HG03575 (cell line): Measurements from ENCODE around the gene JOSD1.

Source experiments
- ATAC-seq: cut with Tn5 transposase; IDR thresholded peaks from one replicate; pipeline ENCODE4 v1.9.1; 2021; ENCODE audit not compliant: unreplicated experiment, insufficient number of reproducible peaks, low FRiP score; ENCODE audit errors: extremely low read depth

JOSD1 gene

DNA sequence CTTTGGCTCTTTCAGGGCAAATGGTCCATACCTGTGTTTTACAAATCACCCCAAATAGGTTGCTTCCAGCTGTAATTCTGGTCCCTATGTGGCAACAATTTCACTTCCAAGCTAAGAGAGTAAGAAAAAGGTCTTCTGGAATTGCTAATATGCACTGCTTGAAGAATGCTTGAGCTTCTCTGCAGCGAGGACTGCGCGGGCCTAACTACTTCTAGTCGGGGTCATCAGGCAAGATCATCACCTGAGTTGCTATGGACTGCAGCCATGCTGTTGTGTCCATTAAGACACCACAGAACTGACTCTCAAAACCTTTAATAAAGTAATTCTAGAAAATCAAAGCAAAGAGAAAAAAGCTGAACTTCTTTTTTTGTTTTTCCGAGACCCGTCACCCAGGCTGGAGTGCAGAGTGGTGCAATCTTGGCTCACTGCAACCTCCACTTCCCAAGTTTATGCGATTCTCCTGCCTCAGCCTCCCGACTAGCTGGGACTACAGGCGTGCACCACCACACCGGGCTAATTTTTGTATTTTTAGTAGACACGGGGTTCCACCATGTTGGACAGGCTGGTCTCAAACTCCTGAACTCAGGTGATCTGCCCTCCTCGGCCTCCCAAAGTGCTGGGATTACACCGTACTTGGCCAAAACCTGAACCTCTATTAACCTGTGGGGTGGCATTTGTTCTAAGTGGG is 2.2 kb downstream of the JOSD1 start:
- ATAC-seq, result no peak

DNA sequence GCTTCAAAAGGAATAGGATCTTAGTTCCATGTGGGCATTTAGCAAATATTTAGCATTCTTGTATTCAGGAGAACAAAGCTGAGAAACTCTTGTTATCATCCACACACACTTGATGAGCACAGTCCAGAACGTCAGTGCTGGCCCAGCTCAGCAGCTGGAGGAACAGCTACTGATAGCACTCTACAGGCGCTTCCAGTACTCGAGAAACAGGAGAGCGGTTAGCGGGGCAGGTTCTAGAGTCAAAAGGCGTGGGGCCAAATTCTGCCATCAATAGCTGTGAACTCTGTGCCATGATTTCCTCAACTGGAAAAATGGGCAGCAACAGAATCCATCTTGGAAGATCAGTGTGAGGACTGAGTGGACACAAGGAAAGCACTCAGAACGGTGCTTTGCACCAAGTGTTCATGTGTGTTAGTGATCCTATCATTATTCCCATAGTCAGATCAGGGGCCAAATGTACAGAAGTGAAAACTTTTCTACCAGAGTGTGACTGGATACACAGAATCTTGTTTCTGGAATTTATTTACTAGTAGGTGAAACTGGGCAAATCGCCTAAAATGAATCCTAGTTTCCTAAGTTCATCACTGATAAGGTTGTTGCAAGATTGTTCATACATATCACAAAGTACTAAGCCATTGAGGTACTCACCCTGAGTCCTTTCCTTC is 3.2 kb downstream of the JOSD1 start:
- ATAC-seq, result no peak

DNA sequence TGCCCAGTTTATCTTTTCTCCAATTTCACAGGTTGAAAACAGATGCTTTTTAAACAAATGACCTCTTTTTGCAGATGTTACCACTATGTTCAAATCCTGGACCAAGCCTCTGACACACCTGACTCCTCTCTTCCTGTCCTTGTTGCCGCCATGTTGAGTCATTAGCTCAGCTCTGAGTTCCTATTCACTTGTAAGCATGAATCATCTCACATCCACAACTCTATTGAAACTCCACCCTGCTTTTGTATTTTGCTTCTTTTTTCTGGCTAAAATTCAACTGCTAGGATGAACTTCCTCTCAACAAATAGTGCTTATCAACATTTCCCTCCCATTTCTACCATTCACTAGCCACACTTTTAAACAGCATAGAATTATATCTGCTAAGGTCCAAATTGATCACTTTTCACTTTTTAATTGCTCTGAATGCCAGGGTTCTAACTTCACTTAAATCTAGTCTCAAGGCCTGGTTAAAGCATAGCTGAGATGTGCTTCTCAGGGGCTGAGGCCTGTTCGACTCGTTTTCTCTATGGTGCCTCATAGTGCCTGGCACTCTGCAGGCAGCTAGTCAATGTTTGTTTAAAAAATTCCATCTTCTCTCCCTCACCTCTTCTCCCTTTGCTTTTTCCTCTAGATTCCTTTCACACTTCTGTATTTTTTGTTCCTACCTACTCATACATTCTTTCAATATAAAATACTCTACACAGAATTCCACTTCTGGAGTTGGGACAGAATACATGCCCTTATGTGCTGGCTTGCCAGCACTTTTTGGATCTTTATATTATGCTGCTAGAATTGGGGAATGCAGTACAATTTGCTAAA is 3.9 kb downstream of the JOSD1 start:
- ATAC-seq, result no peak

DNA sequence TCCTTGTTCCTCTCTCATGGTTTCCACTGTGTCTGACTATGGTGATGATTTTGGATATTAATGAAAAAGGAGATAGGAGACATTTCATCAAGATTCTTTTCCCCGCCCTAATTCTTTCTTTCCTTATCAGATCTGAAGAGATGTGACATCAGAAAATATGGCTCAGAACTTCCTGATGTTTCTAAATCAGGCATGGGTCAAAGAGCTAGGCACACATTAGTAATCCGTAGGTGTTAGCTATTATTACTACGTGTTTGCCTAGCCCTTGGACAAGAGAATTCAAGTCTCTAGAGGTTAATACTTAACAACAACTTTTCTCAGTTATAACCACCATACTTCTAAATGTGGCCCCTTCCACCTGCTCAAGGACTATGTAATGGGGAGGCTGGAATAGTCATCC is 5.8 kb downstream of the JOSD1 start:
- ATAC-seq, result no peak

DNA sequence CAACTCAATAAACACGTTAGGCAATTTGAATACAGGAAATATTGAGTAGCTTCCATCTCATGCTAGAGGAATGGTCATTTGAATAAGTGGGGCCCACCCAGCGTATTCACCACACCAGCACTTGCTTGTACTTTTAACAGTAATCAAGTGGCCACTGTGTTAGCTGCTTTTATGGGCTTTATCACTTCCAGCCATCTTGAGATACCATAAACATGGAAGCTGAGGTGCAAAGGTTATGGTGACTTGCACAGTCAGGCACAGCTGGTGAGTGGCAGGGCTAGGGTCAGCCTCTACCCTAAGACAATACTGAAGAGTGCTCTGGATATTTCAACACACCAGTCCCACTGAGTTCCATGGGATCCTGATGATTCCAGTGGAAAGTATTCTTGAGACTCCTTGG is 6.7 kb downstream of the JOSD1 start:
- no peak for ATAC-seq

DNA sequence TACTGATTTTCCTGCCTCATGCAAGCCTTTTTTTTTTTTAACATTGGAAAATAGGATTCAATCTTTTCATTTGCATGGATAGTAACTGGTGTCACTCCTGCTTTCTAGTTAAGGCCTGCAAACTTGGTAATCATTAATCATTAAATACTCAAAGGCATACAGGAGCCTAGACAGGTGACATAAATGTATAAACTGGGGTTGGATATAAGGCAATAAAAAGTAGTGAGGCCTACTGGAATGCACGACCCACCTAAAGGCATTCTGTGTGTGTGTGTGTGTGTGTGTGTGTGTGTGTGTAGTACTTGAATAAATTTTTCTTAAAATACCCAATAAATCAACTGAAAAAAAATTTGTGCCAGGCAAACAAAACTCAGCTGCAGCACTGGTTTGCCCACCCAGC is 11.1 kb downstream of the JOSD1 start:
- no peak for ATAC-seq

DNA sequence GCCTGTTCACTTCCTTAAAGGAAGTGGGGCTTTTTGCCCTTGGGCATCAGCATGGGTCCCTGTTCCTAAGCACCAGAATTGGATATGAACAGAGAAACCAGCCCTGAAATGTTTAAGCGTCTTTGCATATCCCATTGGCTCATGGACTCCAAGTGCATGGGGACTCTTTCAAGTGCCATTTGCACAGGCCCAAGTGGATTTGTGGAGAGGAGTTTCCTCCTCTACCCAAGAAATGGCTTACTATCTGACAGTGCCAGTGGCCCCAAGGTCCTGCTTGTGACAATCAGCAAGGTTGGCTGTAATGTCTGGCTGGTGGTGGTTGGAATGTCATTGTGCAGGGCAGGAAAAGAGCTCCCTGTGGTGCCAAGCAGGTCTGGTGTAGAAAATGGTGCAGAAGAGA is 15.0 kb downstream of the JOSD1 start:
- no peak for ATAC-seq

DNA sequence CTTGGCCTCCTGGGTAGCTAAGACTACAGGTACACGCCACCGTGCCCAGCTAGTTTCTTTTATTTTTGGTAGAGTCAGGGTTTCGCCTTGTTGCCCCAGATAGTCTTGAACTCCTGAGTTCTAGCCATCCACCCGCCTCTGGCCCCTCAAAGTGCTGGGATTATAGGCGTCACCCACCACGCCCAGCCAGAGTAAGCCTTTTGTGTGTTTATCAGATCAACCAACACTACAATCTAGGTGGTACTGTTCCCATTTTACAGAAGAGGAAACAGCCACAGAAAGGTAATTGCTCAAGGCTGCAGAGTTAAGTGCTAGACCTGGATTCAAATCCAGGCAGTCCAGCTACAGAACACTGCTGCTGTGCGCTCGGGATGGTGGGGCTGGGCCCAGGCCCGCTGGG is 15.8 kb downstream of the JOSD1 start:
- ATAC-seq, result no peak

DNA sequence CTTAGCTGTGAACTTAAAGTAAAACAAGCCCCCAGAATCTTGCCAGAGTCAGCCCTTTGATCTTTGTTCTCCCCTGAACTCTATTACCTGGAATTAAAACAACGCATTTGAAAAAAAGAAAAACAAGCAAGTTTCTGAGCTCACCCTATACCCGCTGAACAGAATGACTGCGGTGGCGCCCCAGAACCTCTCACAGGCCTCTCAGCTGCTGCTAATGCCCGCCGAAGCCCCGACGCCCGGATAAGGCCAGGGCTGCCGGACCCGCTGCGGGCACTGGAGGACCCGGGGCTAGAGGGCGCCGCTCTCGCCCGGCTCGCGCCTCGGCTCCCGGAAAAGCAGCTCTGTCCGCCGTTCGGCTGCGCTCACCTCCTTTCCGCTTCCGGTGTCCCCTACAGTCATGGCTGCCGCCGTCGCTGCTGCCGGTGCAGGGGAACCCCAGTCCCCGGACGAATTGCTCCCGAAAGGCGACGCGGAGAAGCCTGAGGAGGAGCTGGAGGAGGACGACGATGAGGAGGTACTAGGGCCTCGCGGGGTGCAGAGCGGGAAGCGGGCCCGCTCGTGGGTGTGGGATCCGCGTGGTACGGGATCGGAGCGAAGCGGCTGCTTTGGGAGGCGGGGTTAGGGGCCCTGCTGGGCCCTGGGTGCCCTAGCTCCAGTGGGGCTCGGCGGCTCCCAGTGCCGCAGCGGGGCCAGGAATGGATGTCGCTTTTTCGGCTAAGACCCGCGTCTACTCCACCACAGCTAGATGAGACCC is 19.0 kb downstream of the JOSD1 start, which contains the start of gene TOMM22:
TOMM22 (plus strand) TSS at position 376 of the 754 bp plus-strand sequence; CDS start at position 398, 22 bp downstream.
- no peak for ATAC-seq

DNA sequence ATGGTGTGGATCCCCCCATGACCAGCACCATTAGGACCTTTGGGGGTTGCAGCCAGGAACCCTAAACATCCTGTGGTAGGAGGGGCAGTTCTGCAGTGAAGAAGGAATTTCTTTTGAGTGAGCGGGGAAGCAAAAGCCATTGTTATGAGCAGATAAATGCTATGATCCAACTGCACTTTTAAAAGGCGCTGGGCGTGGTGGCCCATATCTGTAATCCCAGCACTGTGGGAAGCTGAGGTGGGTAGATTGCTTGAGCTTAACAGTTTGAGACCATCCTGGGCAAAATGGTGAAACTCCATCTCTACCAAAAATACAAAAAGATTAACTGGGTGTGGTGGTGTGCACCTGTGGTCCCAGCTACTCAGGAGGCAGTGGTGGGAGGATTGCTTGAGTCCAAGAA is 24.9 kb downstream of the JOSD1 start:
- no peak for ATAC-seq

DNA sequence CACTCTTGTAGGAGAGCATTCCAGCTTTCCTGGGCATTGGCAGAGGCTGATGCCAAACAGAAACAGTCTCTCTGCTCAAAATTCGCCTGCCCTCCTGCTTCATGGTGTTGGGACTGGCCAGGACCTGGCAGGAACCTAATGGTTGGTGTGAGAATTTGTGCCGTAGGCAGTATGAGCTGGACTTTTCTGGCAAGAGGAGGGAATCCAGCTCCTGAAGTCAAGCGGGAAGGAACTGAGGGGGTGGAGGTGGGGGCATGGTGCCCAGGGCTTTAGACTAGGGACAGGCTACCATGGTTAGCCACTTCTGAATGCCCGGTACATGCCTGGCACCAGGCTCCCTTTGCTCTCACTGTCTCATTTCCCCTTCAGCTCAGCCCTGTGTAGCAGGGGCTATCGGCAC is 25.9 kb downstream of the JOSD1 start:
- no peak for ATAC-seq

DNA sequence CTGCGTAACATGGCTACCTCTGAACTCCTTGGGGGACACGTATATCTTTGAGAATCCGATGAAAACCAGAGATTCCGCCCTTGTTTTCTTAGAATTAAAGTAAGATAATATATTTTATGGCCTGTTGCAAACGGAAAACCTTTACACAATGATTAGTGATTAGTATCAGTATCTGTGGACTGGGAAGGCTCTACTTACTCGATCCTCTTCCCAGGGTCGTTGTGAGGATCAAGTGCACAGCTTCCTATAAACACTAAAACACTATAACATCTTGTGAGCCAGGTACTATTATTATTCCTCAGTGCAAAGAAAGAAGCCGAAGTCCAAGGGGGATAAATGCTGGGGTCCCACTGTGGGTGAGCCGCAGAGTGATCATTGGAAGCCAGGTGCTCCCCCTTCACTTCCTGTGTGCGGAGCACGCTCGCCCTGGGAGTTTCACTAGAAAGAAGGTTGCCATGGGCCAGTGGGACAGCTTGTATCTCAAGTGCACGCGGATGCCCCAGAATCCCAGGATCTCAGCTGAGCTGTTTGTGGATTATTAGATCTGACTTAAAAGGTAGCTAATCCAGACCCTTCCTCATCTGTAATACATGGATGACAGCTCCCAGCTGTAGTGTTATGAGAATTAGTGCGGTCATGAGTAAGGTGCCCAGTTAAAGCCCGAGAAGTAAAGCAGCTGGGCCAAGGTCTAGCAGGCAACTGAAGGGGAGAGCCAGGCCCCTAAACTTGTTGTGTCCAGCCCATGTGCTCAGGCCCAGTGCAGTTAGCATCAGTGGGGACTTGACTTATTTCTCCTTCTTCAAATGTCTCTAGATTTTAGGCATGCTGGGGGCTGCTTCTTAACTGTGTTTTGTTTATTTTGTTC is 43.5 kb downstream of the JOSD1 start:
- ATAC-seq, result no peak

DNA sequence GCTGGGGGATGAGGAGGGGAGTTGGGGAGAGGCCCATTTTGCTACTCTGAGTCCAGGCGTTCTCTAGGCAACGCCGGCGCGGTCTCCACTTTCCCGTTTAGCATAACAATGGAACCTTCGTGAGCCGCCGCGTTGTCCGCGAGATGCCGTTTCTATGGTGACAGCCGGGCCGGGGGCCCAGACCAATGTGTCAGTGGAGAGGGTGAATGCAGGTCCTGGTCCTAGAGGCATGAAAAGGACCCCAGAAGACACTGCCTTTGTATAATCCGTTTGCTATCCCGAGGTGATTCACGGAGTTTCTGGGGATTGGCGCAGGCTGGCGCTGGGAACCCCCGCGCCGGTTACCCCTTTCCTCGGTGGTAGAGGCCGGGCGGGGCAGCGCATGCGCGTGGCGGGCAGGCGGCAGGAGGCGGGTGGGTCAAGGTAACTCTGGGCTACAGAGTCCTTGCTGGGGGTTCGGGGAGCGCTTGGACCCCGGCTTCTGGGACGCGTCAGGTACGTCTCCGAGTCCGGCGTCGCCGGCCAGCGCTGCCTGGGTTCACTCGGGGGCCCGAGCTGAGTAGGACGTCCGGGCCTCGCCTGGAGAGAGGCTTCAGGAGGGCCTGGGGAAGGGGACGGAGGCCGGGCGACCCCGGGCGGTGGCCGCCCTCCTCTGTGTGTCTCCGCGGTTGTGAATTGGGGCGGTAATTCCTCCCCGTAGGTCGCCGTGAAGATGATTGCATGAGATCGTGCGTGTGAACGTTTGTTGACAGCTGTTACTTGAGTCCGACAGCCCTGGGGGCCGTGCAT is 44.3 kb downstream of the JOSD1 start, which contains the start of the genes CBY1 and FAM227A:
CBY1 (plus strand) TSS at position 383 of the 789 bp plus-strand sequence. CDS start 11,417 bp downstream, outside the sequence.
FAM227A (minus strand) TSS at position 137 of the 789 bp plus-strand sequence. CDS start 6,224 bp downstream, outside the sequence.
- ATAC-seq, result no peak

DNA sequence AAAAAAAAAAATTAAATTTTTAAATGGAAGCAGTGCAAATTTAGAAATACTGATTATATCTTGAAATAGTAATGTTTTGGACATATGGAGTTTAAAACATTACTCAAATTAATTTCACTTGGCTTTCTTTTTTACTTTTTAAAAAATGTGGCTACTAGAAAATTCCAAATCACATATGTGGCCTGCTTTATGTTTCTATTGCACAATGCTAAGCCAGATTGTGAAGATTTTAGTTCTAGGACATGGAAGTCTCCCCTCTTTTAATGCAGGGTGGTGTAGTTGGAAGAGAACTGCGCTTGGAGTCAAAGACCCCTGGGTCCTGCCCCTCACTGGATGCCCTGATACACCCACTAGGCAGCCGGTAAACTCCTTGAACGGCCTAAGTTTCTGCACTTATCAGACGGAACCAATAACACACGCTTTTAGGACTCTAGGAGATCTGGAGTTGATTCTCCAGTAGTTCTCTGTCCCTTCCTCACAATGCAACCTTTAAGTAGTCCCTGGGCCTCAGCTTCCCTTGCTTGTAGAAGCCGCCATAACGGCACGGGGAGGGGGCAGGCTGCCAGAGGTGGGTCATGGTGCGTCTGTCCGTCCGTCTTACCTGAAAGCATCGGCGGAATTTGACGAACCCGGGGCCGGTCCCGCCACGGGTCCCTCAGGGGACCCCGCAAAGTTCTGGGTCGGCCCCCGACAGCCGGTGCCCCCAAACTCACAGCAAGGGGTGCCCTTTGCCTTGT is 45.1 kb downstream of the JOSD1 start:
- ATAC-seq, result no peak

DNA sequence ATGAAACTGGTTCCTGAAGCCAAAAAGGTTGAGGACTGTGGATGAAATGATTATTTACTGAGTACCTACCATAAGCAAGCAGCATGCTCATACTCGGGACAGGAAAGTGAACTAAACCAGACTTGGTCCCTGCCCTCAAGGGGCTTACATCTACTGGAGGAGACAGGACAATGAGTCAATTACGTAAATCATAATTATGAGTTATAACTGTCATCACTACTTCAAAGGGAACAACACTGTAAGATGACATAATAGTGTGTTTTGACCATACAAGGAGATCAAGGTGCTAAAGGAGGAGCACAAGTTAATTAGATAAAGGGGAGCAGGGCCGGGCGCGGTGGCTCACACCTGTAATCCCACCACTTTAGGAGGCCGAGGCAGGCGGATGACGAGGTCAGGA is 47.0 kb downstream of the JOSD1 start:
- no peak for ATAC-seq

DNA sequence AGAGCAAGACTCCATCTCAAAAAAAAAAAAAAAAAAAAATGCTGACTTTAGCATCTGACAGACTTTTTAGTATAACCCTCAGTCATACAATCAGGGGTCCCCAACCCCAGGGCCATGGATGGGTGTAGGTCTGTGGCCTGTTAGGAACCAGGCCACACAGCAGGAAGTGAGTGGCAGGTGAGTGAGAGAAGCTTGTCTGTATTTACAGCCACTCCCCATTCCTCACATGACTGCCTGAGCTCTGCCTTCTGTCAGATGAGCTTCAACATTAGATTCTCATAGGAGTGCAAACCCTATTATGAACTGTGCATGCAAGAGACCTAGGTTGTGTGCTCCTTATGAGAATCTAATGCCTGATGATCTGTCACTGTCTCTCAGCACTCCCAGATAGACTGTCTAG is 47.9 kb downstream of the JOSD1 start:
- no peak for ATAC-seq
